ENCODE data around the gene SPNS3. TPM values are rescaled to one million over a fixed set of nuclear protein-coding genes. Genes with fewer than 3 reads are reported as not detected.

Gene SPNS3
- total RNA-seq, 1 donor from 2014 or later: not detected

GRCh38 chr17:4529533-4530152, 95.9 kb downstream of the SPNS3 start:
- peak overlapping the region; percentile 89 for H3K27ac Mint-ChIP-seq (ENCODE audit: unreplicated experiment)
- H3K9me3 Mint-ChIP-seq (ENCODE audit: unreplicated experiment): peaks cover 11% of the 10 kb centered on the region
- TF ChIP-seq CTCF (IDR thresholded peaks at IDR 0.05; ENCODE audit: partially characterized antibody, unreplicated experiment): no peak
- H3K27me3 Mint-ChIP-seq (ENCODE audit: unreplicated experiment): peaks cover 17% of the 10 kb centered on the region
- peaks cover 20% of the 10 kb centered on the region for H3K4me1 Mint-ChIP-seq (ENCODE audit: low read depth, unreplicated experiment)
- H3K4me3 Mint-ChIP-seq (ENCODE audit: unreplicated experiment): peak overlapping the region; percentile 77
- DNase-seq: peak; percentile 60
- H3K36me3 Mint-ChIP-seq (ENCODE audit: unreplicated experiment): peaks cover 5% of the 10 kb centered on the region

- Mint-ChIP-seq H3K36me3 (ENCODE audit: unreplicated experiment) (peaks cover 5% of the 10 kb centered on the region), H3K27ac (ENCODE audit: unreplicated experiment) (no peak overlapping the region), H3K4me1 (ENCODE audit: low read depth, unreplicated experiment) (peaks cover 22% of the 10 kb centered on the region), H3K4me3 (ENCODE audit: unreplicated experiment) (no peak overlapping the region), H3K27me3 (ENCODE audit: unreplicated experiment) (peaks cover 15% of the 10 kb centered on the region), H3K9me3 (ENCODE audit: unreplicated experiment) (peaks cover 6% of the 10 kb centered on the region)
- no peak for TF ChIP-seq CTCF (IDR thresholded peaks at IDR 0.05; ENCODE audit: partially characterized antibody, unreplicated experiment)
- no peak for DNase-seq
Observed at GRCh38 chr17:4530799-4531730, 97.3 kb downstream of the SPNS3 start.

GRCh38 chr17:4531988-4532736, 98.4 kb downstream of the SPNS3 start:
- TF ChIP-seq CTCF (IDR thresholded peaks at IDR 0.05; ENCODE audit: partially characterized antibody, unreplicated experiment): no peak
- peaks cover 5% of the 10 kb centered on the region for H3K36me3 Mint-ChIP-seq (ENCODE audit: unreplicated experiment)
- peaks cover 14% of the 10 kb centered on the region for H3K4me1 Mint-ChIP-seq (ENCODE audit: low read depth, unreplicated experiment)
- peaks cover 13% of the 10 kb centered on the region for H3K27me3 Mint-ChIP-seq (ENCODE audit: unreplicated experiment)
- peak overlapping the region; percentile 58 for H3K4me3 Mint-ChIP-seq (ENCODE audit: unreplicated experiment)
- peaks cover 4% of the 10 kb centered on the region for H3K9me3 Mint-ChIP-seq (ENCODE audit: unreplicated experiment)
- no peak for DNase-seq
- peak overlapping the region; percentile 14 for H3K27ac Mint-ChIP-seq (ENCODE audit: unreplicated experiment)

- peaks cover 6% of the 10 kb centered on the region for H3K9me3 Mint-ChIP-seq (ENCODE audit: unreplicated experiment)
- TF ChIP-seq CTCF (IDR thresholded peaks at IDR 0.05; ENCODE audit: partially characterized antibody, unreplicated experiment): no peak
- H3K27me3 Mint-ChIP-seq (ENCODE audit: unreplicated experiment): peaks cover 11% of the 10 kb centered on the region
- peaks cover 5% of the 10 kb centered on the region for H3K36me3 Mint-ChIP-seq (ENCODE audit: unreplicated experiment)
- no peak for DNase-seq
- H3K27ac Mint-ChIP-seq (ENCODE audit: unreplicated experiment): peak overlapping the region; percentile 38
- peaks cover 7% of the 10 kb centered on the region for H3K4me1 Mint-ChIP-seq (ENCODE audit: low read depth, unreplicated experiment)
- no peak overlapping the region for H3K4me3 Mint-ChIP-seq (ENCODE audit: unreplicated experiment)
Observed at GRCh38 chr17:4532860-4533522, 99.3 kb downstream of the SPNS3 start.
